Measurements from ENCODE around the gene RSPH4A.
A peak's percentile ranks its signal among the peaks of the same experiment; 100 is the strongest.
"Not testable (repeated sequence)": the region's sequence is repeated elsewhere in the genome, so short reads cannot be mapped to it uniquely, and the experiment has no call there.

The RSPH4A gene

GRCh38 chr6:116625872-116626271 lies 9.6 kb downstream of the RSPH4A start:
- no peak overlapping the region for H3K4me3 ChIP-seq (ENCODE audit: low read depth, low read length)
- no peaks in the 10 kb centered on the region for H3K27me3 ChIP-seq (ENCODE audit: insufficient read depth, low read length)
- H3K4me1 ChIP-seq (ENCODE audit: control insufficient read depth, insufficient read depth, low read length, unreplicated experiment) = no peaks in the 10 kb centered on the region
- no peaks in the 10 kb centered on the region for H3K79me2 ChIP-seq (ENCODE audit: control insufficient read depth, insufficient read depth, low read length, unreplicated experiment)
- H3K27ac ChIP-seq (ENCODE audit: low read depth, low read length) = no peak overlapping the region
- H3K36me3 ChIP-seq (ENCODE audit: insufficient read depth, low read length) = no peaks in the 10 kb centered on the region
- H2AFZ ChIP-seq (ENCODE audit: low read length, unreplicated experiment) = no peak overlapping the region

- no peak overlapping the region for H3K4me3 ChIP-seq (ENCODE audit: low read depth, low read length)
- no peaks in the 10 kb centered on the region for H3K27me3 ChIP-seq (ENCODE audit: insufficient read depth, low read length)
- H3K27ac ChIP-seq (ENCODE audit: low read depth, low read length) = no peak overlapping the region
- peaks cover 2% of the 10 kb centered on the region; the same call in 1 of the 2 replicates for H3K36me3 ChIP-seq (ENCODE audit: insufficient read depth, low read length)
- no peaks in the 10 kb centered on the region for H3K79me2 ChIP-seq (ENCODE audit: control insufficient read depth, insufficient read depth, low read length, unreplicated experiment)
- H2AFZ ChIP-seq (ENCODE audit: low read length, unreplicated experiment) = no peak overlapping the region
- no peaks in the 10 kb centered on the region for H3K4me1 ChIP-seq (ENCODE audit: control insufficient read depth, insufficient read depth, low read length, unreplicated experiment)
Observed at GRCh38 chr6:116629563-116629981, 13.3 kb downstream of the RSPH4A start.

GRCh38 chr6:116631379-116631990 lies 15.2 kb downstream of the RSPH4A start:
- no peaks in the 10 kb centered on the region for H3K27me3 ChIP-seq (ENCODE audit: insufficient read depth, low read length)
- H2AFZ ChIP-seq (ENCODE audit: low read length, unreplicated experiment) = no peak overlapping the region
- H3K4me3 ChIP-seq (ENCODE audit: low read depth, low read length) = no peak overlapping the region
- no peaks in the 10 kb centered on the region for H3K4me1 ChIP-seq (ENCODE audit: control insufficient read depth, insufficient read depth, low read length, unreplicated experiment)
- H3K36me3 ChIP-seq (ENCODE audit: insufficient read depth, low read length) = peaks cover 6% of the 10 kb centered on the region
- no peaks in the 10 kb centered on the region for H3K79me2 ChIP-seq (ENCODE audit: control insufficient read depth, insufficient read depth, low read length, unreplicated experiment)
- H3K27ac ChIP-seq (ENCODE audit: low read depth, low read length) = no peak overlapping the region

GRCh38 chr6:116633685-116634084 lies 17.4 kb downstream of the RSPH4A start:
- H3K36me3 ChIP-seq (ENCODE audit: insufficient read depth, low read length) = peaks cover 10% of the 10 kb centered on the region
- H3K79me2 ChIP-seq (ENCODE audit: control insufficient read depth, insufficient read depth, low read length, unreplicated experiment) = peaks cover 2% of the 10 kb centered on the region
- H3K27me3 ChIP-seq (ENCODE audit: insufficient read depth, low read length) = no peaks in the 10 kb centered on the region
- H3K4me3 ChIP-seq (ENCODE audit: low read depth, low read length) = no peak overlapping the region
- no peak overlapping the region for H3K27ac ChIP-seq (ENCODE audit: low read depth, low read length)
- no peak overlapping the region for H2AFZ ChIP-seq (ENCODE audit: low read length, unreplicated experiment)
- no peaks in the 10 kb centered on the region for H3K4me1 ChIP-seq (ENCODE audit: control insufficient read depth, insufficient read depth, low read length, unreplicated experiment)

- H3K27ac ChIP-seq (ENCODE audit: low read depth, low read length) = peak overlapping the region; percentile 27
- no peaks in the 10 kb centered on the region for H3K27me3 ChIP-seq (ENCODE audit: insufficient read depth, low read length)
- H3K36me3 ChIP-seq (ENCODE audit: insufficient read depth, low read length) = peaks cover 28% of the 10 kb centered on the region
- peaks cover 5% of the 10 kb centered on the region for H3K79me2 ChIP-seq (ENCODE audit: control insufficient read depth, insufficient read depth, low read length, unreplicated experiment)
- H2AFZ ChIP-seq (ENCODE audit: low read length, unreplicated experiment) = no peak overlapping the region
- peak overlapping the region; percentile 55 for H3K4me3 ChIP-seq (ENCODE audit: low read depth, low read length)
- peaks cover 17% of the 10 kb centered on the region for H3K4me1 ChIP-seq (ENCODE audit: control insufficient read depth, insufficient read depth, low read length, unreplicated experiment)
Observed at GRCh38 chr6:116648156-116648555, 31.9 kb downstream of the RSPH4A start.

- H2AFZ ChIP-seq (ENCODE audit: low read length, unreplicated experiment) = no peak overlapping the region
- peaks cover 5% of the 10 kb centered on the region for H3K79me2 ChIP-seq (ENCODE audit: control insufficient read depth, insufficient read depth, low read length, unreplicated experiment)
- peaks cover 28% of the 10 kb centered on the region for H3K36me3 ChIP-seq (ENCODE audit: insufficient read depth, low read length)
- no peaks in the 10 kb centered on the region for H3K27me3 ChIP-seq (ENCODE audit: insufficient read depth, low read length)
- H3K27ac ChIP-seq (ENCODE audit: low read depth, low read length) = no peak overlapping the region
- no peak overlapping the region for H3K4me3 ChIP-seq (ENCODE audit: low read depth, low read length)
- peaks cover 17% of the 10 kb centered on the region for H3K4me1 ChIP-seq (ENCODE audit: control insufficient read depth, insufficient read depth, low read length, unreplicated experiment)
Observed at GRCh38 chr6:116649129-116649528, 32.9 kb downstream of the RSPH4A start.

GRCh38 chr6:116651916-116652315 lies 35.6 kb downstream of the RSPH4A start:
- Histone ChIP-seq H2AFZ (ENCODE audit: low read length, unreplicated experiment) (no peak overlapping the region), H3K79me2 (ENCODE audit: control insufficient read depth, insufficient read depth, low read length, unreplicated experiment) (peaks cover 5% of the 10 kb centered on the region), H3K27me3 (ENCODE audit: insufficient read depth, low read length) (no peaks in the 10 kb centered on the region), H3K36me3 (ENCODE audit: insufficient read depth, low read length) (peaks cover 24% of the 10 kb centered on the region), H3K27ac (ENCODE audit: low read depth, low read length) (no peak overlapping the region), H3K4me3 (ENCODE audit: low read depth, low read length) (no peak overlapping the region), H3K4me1 (ENCODE audit: control insufficient read depth, insufficient read depth, low read length, unreplicated experiment) (peaks cover 17% of the 10 kb centered on the region)

- Histone ChIP-seq H3K4me3 (ENCODE audit: low read depth, low read length) (no peak overlapping the region), H3K4me1 (ENCODE audit: control insufficient read depth, insufficient read depth, low read length, unreplicated experiment) (peaks cover 11% of the 10 kb centered on the region)
Observed at GRCh38 chr6:116661594-116661993, 45.3 kb downstream of the RSPH4A start.

GRCh38 chr6:116662202-116662601 lies 45.9 kb downstream of the RSPH4A start:
- Histone ChIP-seq H3K27me3 (ENCODE audit: insufficient read depth, low read length) (no peaks in the 10 kb centered on the region), H3K79me2 (ENCODE audit: control insufficient read depth, insufficient read depth, low read length, unreplicated experiment) (peaks cover 67% of the 10 kb centered on the region), H3K4me1 (ENCODE audit: control insufficient read depth, insufficient read depth, low read length, unreplicated experiment) (peaks cover 16% of the 10 kb centered on the region), H3K36me3 (ENCODE audit: insufficient read depth, low read length) (0 out of 2 replicates have a peak, but pooled peaks cover 4% of the 10 kb centered on the region), H3K27ac (ENCODE audit: low read depth, low read length) (no peak overlapping the region), H3K4me3 (ENCODE audit: low read depth, low read length) (no peak overlapping the region), H2AFZ (ENCODE audit: low read length, unreplicated experiment) (no peak overlapping the region)

More at GRCh38 chr6:116661594-116661993, 45.3 kb downstream of the RSPH4A start:
- Histone ChIP-seq H3K79me2 (ENCODE audit: control insufficient read depth, insufficient read depth, low read length, unreplicated experiment) (peaks cover 61% of the 10 kb centered on the region), H3K36me3 (ENCODE audit: insufficient read depth, low read length) (0 out of 2 replicates have a peak, but pooled peaks cover 4% of the 10 kb centered on the region), H3K27me3 (ENCODE audit: insufficient read depth, low read length) (no peaks in the 10 kb centered on the region), H3K27ac (ENCODE audit: low read depth, low read length) (no peak overlapping the region), H2AFZ (ENCODE audit: low read length, unreplicated experiment) (no peak overlapping the region)

- Histone ChIP-seq H3K36me3 (ENCODE audit: insufficient read depth, low read length) (0 out of 2 replicates have a peak, but pooled peaks cover 4% of the 10 kb centered on the region), H3K4me1 (ENCODE audit: control insufficient read depth, insufficient read depth, low read length, unreplicated experiment) (peaks cover 16% of the 10 kb centered on the region), H2AFZ (ENCODE audit: low read length, unreplicated experiment) (no peak overlapping the region), H3K4me3 (ENCODE audit: low read depth, low read length) (no peak overlapping the region), H3K79me2 (ENCODE audit: control insufficient read depth, insufficient read depth, low read length, unreplicated experiment) (peaks cover 78% of the 10 kb centered on the region), H3K27ac (ENCODE audit: low read depth, low read length) (no peak overlapping the region), H3K27me3 (ENCODE audit: insufficient read depth, low read length) (no peaks in the 10 kb centered on the region)
Observed at GRCh38 chr6:116663308-116663707, 47.0 kb downstream of the RSPH4A start.

GRCh38 chr6:116664169-116664568 lies 47.9 kb downstream of the RSPH4A start:
- not testable (repeated sequence) for H3K27me3 ChIP-seq (ENCODE audit: insufficient read depth, low read length); H3K27ac ChIP-seq (ENCODE audit: low read depth, low read length); H3K36me3 ChIP-seq (ENCODE audit: insufficient read depth, low read length); H3K4me3 ChIP-seq (ENCODE audit: low read depth, low read length); H2AFZ ChIP-seq (ENCODE audit: low read length, unreplicated experiment)
- H3K79me2 ChIP-seq (ENCODE audit: control insufficient read depth, insufficient read depth, low read length, unreplicated experiment) = peaks cover 80% of the 10 kb centered on the region
- H3K4me1 ChIP-seq (ENCODE audit: control insufficient read depth, insufficient read depth, low read length, unreplicated experiment) = peaks cover 16% of the 10 kb centered on the region
